ENCODE data around the gene SFT2D2.

The SFT2D2 gene

GRCh38 chr1:168279253-168279652 is 53.4 kb downstream of the SFT2D2 start:
- no peaks in the 10 kb centered on the region for H3F3A ChIP-seq (ENCODE audit: low read depth)
- no peak overlapping the region for H2AFZ ChIP-seq (ENCODE audit: low read length)
- H3K4me2 ChIP-seq (ENCODE audit: low read depth, low read length, poor library complexity, severe bottlenecking) = no peak overlapping the region

GRCh38 chr1:168280296-168280927 is 54.6 kb downstream of the SFT2D2 start, which contains the start of gene TBX19:
Gene TBX19, plus strand, starts transcription at chr1:168280877. Its CDS starts 214 bp downstream, at chr1:168281091.
- H3K9ac ChIP-seq (ENCODE audit: low read depth, low read length, poor library complexity, severe bottlenecking) = no peak within 1 kb of the TSS
- H3K9me3 ChIP-seq (ENCODE audit: insufficient read depth, low read depth, low read length) = no peaks in the 10 kb centered on the region; the same call in 1 of the 2 replicates
- TF ChIP-seq EZH2phosphoT487 (IDR thresholded peaks at IDR 0.05; ENCODE audit: borderline replicate concordance) (no peak), CTCF (conservative IDR thresholded peaks at IDR 0.05; ENCODE audit: low read length) (no peak)

More at GRCh38 chr1:168279253-168279652, 53.4 kb downstream of the SFT2D2 start:
- no peak overlapping the region for H3K4me3 ChIP-seq (ENCODE audit: low read length, poor library complexity, severe bottlenecking)
- TF ChIP-seq EZH2phosphoT487 (IDR thresholded peaks at IDR 0.05; ENCODE audit: borderline replicate concordance) = no peak
- no peak for TF ChIP-seq CTCF (conservative IDR thresholded peaks at IDR 0.05; ENCODE audit: low read length)
- no peaks in the 10 kb centered on the region for H3K9me2 ChIP-seq (replicated peaks; ENCODE audit: low read depth, low read length)
- no peaks in the 10 kb centered on the region; the same call in 1 of the 2 replicates for H3K79me2 ChIP-seq (ENCODE audit: insufficient read depth, low read length)
- no peak overlapping the region for H3K9ac ChIP-seq (ENCODE audit: low read depth, low read length, poor library complexity, severe bottlenecking)
- no peaks in the 10 kb centered on the region for H4K20me1 ChIP-seq (ENCODE audit: insufficient read depth, low read length, poor library complexity, severe bottlenecking)
- H3K4me1 ChIP-seq (ENCODE audit: insufficient read depth, low read length, poor library complexity, severe bottlenecking) = no peaks in the 10 kb centered on the region
- H3K36me3 ChIP-seq (ENCODE audit: insufficient read depth, low read length) = no peaks in the 10 kb centered on the region; the same call in 1 of the 2 replicates
- no peaks in the 10 kb centered on the region for H3K27me3 ChIP-seq (ENCODE audit: insufficient read depth, low read length, poor library complexity, severe bottlenecking)
- no peaks in the 10 kb centered on the region; the same call in 1 of the 2 replicates for H3K9me3 ChIP-seq (ENCODE audit: insufficient read depth, low read depth, low read length)

GRCh38 chr1:168281603-168282325 is 56.0 kb downstream of the SFT2D2 start:
- Histone ChIP-seq H3K4me3 (ENCODE audit: low read length, poor library complexity, severe bottlenecking) (no peak overlapping the region), H3K36me3 (ENCODE audit: insufficient read depth, low read length) (no peaks in the 10 kb centered on the region; the same call in 1 of the 2 replicates), H3K4me1 (ENCODE audit: insufficient read depth, low read length, poor library complexity, severe bottlenecking) (peaks cover 16% of the 10 kb centered on the region), H3K9ac (ENCODE audit: low read depth, low read length, poor library complexity, severe bottlenecking) (no peak overlapping the region), H4K20me1 (ENCODE audit: insufficient read depth, low read length, poor library complexity, severe bottlenecking) (no peaks in the 10 kb centered on the region), H3K9me2 (replicated peaks; ENCODE audit: low read depth, low read length) (no peaks in the 10 kb centered on the region), H3K4me2 (ENCODE audit: low read depth, low read length, poor library complexity, severe bottlenecking) (no peak overlapping the region), H3K9me3 (ENCODE audit: insufficient read depth, low read depth, low read length) (no peaks in the 10 kb centered on the region; the same call in 1 of the 2 replicates), H3K79me2 (ENCODE audit: insufficient read depth, low read length) (no peaks in the 10 kb centered on the region; the same call in 1 of the 2 replicates), H3K27me3 (ENCODE audit: insufficient read depth, low read length, poor library complexity, severe bottlenecking) (no peaks in the 10 kb centered on the region), H3F3A (ENCODE audit: low read depth) (no peaks in the 10 kb centered on the region), H2AFZ (ENCODE audit: low read length) (no peak overlapping the region)
- no peak for TF ChIP-seq CTCF (conservative IDR thresholded peaks at IDR 0.05; ENCODE audit: low read length)
- no peak for TF ChIP-seq EZH2phosphoT487 (IDR thresholded peaks at IDR 0.05; ENCODE audit: borderline replicate concordance)

More at GRCh38 chr1:168280296-168280927, 54.6 kb downstream of the SFT2D2 start, which contains the start of gene TBX19:
- Histone ChIP-seq H2AFZ (ENCODE audit: low read length) (no peak within 1 kb of the TSS), H3K4me1 (ENCODE audit: insufficient read depth, low read length, poor library complexity, severe bottlenecking) (peaks cover 4% of the 10 kb centered on the region), H3K36me3 (ENCODE audit: insufficient read depth, low read length) (no peaks in the 10 kb centered on the region; the same call in 1 of the 2 replicates), H4K20me1 (ENCODE audit: insufficient read depth, low read length, poor library complexity, severe bottlenecking) (no peaks in the 10 kb centered on the region), H3K4me3 (ENCODE audit: low read length, poor library complexity, severe bottlenecking) (no peak within 1 kb of the TSS), H3K9me2 (replicated peaks; ENCODE audit: low read depth, low read length) (no peaks in the 10 kb centered on the region), H3K4me2 (ENCODE audit: low read depth, low read length, poor library complexity, severe bottlenecking) (no peak within 1 kb of the TSS), H3F3A (ENCODE audit: low read depth) (no peaks in the 10 kb centered on the region), H3K79me2 (ENCODE audit: insufficient read depth, low read length) (no peaks in the 10 kb centered on the region; the same call in 1 of the 2 replicates), H3K27me3 (ENCODE audit: insufficient read depth, low read length, poor library complexity, severe bottlenecking) (no peaks in the 10 kb centered on the region)

Measured in Loucy (cell line).